Measurements from ENCODE around the gene POLR1G. TPM values are rescaled to one million over a fixed set of nuclear protein-coding genes. Genes with fewer than 3 reads are reported as not detected.

Gene POLR1G
- polyA plus RNA-seq, 1 of the 3 experiments (the other 2 are of a cell fraction): 11.9 TPM

- no peak overlapping the region for H2AFZ ChIP-seq (ENCODE audit: low read depth)
- DNase-seq: peak; percentile 59
- peaks cover 5 to 16% of the 10 kb centered on the region in 2 experiments; a peak in 1 of 4 replicates for H3K4me1 ChIP-seq (ENCODE audit: control insufficient read depth in 1 of 2, insufficient read depth in 2 of 2, low read depth in 1 of 2, low read length in 1 of 2)
- ChIA-PET CTCF (interaction anchor here (15.0 kb wide), 1 partner anchor 30 kb away, joined by 870 read pairs; the partner anchor contains the start of gene FOSB), POLR2A (no interaction called here)
- H3K27me3 ChIP-seq (ENCODE audit: insufficient read depth): no peaks in the 10 kb centered on the region
- 8% methylated on average over 10 of the region's 15 CpGs for WGBS (ENCODE audit: low lambda C conversion rate)
- H3K4me2 ChIP-seq: peak overlapping the region; percentile 79
- no peaks in the 10 kb centered on the region for H3K36me3 ChIP-seq (replicated peaks in 1 of 2; ENCODE audit: control insufficient read depth in 1 of 2, insufficient read depth in 2 of 2, low read length in 1 of 2)
- H3K9ac ChIP-seq: peak overlapping the region; percentile 83
- H3K4me3 ChIP-seq (ENCODE audit: low read depth in 2 of 2, low read length in 1 of 2): peak overlapping the region; percentile 54 to 60
- H3K9me2 ChIP-seq: no peaks in the 10 kb centered on the region
- no peaks in the 10 kb centered on the region for H4K20me1 ChIP-seq (ENCODE audit: insufficient read depth)
- peaks cover 32% of the 10 kb centered on the region for H3F3A ChIP-seq (replicated peaks; ENCODE audit: insufficient read depth)
- peak overlapping the region in 1 of 2 experiments; percentile 96; a peak in 3 of 4 replicates for H3K27ac ChIP-seq (ENCODE audit: low read depth in 2 of 2, low read length in 1 of 2)
- no peaks in the 10 kb centered on the region for H3K9me3 ChIP-seq
- H3K79me2 ChIP-seq (ENCODE audit: insufficient read depth): no peaks in the 10 kb centered on the region; the same call in 1 of the 2 replicates
- TF ChIP-seq USF2 (IDR thresholded peaks at IDR 0.05; ENCODE audit: borderline replicate concordance, low read depth, low read length) (no peak), ZBTB33 (IDR thresholded peaks at IDR 0.05; ENCODE audit: borderline replicate concordance, low read depth) (no peak), REST (IDR thresholded peaks at IDR 0.05; ENCODE audit: low read depth, low read length) (no peak), USF1 (IDR thresholded peaks at IDR 0.05; ENCODE audit: borderline replicate concordance, low read depth) (no peak), TEAD4 (IDR thresholded peaks at IDR 0.05; ENCODE audit: borderline replicate concordance, insufficient read depth) (no peak), TCF12 (IDR thresholded peaks at IDR 0.05) (no peak), YY1 (IDR thresholded peaks at IDR 0.05; ENCODE audit: low read depth) (no peak), MXI1 (IDR thresholded peaks at IDR 0.05; ENCODE audit: low read depth, low read length) (no peak), TAF1 (IDR thresholded peaks at IDR 0.05; ENCODE audit: borderline replicate concordance, low read depth, low read length) (no peak), IRF3 (IDR thresholded peaks at IDR 0.05; ENCODE audit: low read depth, low read length) (no peak), FOXJ3 (CRISPR knock-in tag; IDR thresholded peaks at IDR 0.05) (no peak), FOSL2 (IDR thresholded peaks at IDR 0.05; ENCODE audit: borderline replicate concordance, low read depth) (no peak), PBX3 (IDR thresholded peaks at IDR 0.05) (no peak), MEF2A (IDR thresholded peaks at IDR 0.05; ENCODE audit: borderline replicate concordance, low read depth) (no peak), GATA2 (CRISPR knock-in tag; IDR thresholded peaks at IDR 0.05) (no peak), FOXM1 (IDR thresholded peaks at IDR 0.05; ENCODE audit: low read depth) (no peak), JUND (IDR thresholded peaks at IDR 0.05) (no peak), CTCF (IDR thresholded peaks at IDR 0.05) (no peak), MAX (IDR thresholded peaks at IDR 0.05; ENCODE audit: low read depth) (no peak), SMC3 (IDR thresholded peaks at IDR 0.05; ENCODE audit: low read depth, low read length) (no peak)
Observed at GRCh38 chr19:45442778-45443461, 36.5 kb downstream of the POLR1G start.
